ENCODE measurements around the gene MAGI1.
"Not testable (repeated sequence)": the region's sequence is repeated elsewhere in the genome, so short reads cannot be mapped to it uniquely, and the experiment has no call there.

The MAGI1 gene

GRCh38 chr3:65904016-65904415 is 134.7 kb downstream of the MAGI1 start:
- no peak for DNase-seq (ENCODE audit: low spot score)

GRCh38 chr3:65902304-65902793 is 136.4 kb downstream of the MAGI1 start:
- no peak for DNase-seq (ENCODE audit: low spot score)

- no peak for DNase-seq (ENCODE audit: low spot score)
Measured at GRCh38 chr3:65901226-65901625, 137.5 kb downstream of the MAGI1 start.

GRCh38 chr3:65899226-65899625 is 139.5 kb downstream of the MAGI1 start:
- no peak for DNase-seq (ENCODE audit: low spot score)

- DNase-seq (ENCODE audit: low spot score) = no peak
Measured at GRCh38 chr3:65897766-65898165, 141.0 kb downstream of the MAGI1 start.

- no peak for DNase-seq (ENCODE audit: low spot score)
Measured at GRCh38 chr3:65896321-65896720, 142.4 kb downstream of the MAGI1 start.

- DNase-seq (ENCODE audit: low spot score) = no peak
Measured at GRCh38 chr3:65894679-65895453, 143.9 kb downstream of the MAGI1 start.

GRCh38 chr3:65894126-65894525 is 144.6 kb downstream of the MAGI1 start:
- DNase-seq (ENCODE audit: low spot score) = no peak

- DNase-seq (ENCODE audit: low spot score) = no peak
Measured at GRCh38 chr3:65893631-65894030, 145.1 kb downstream of the MAGI1 start.

- not testable (repeated sequence) for DNase-seq (ENCODE audit: low spot score)
Measured at GRCh38 chr3:65891477-65891876, 147.2 kb downstream of the MAGI1 start.

GRCh38 chr3:65890328-65890727 is 148.4 kb downstream of the MAGI1 start:
- no peak for DNase-seq (ENCODE audit: low spot score)

GRCh38 chr3:65889707-65890099 is 149.0 kb downstream of the MAGI1 start:
- DNase-seq (ENCODE audit: low spot score) = no peak

- DNase-seq (ENCODE audit: low spot score) = peak; percentile 33
Measured at GRCh38 chr3:65888980-65889706, 149.6 kb downstream of the MAGI1 start.

- DNase-seq (ENCODE audit: low spot score) = no peak
Measured at GRCh38 chr3:65888196-65888595, 150.5 kb downstream of the MAGI1 start.

- DNase-seq (ENCODE audit: low spot score) = no peak
Measured at GRCh38 chr3:65886391-65886790, 152.3 kb downstream of the MAGI1 start.

GRCh38 chr3:65884071-65884470 is 154.6 kb downstream of the MAGI1 start:
- DNase-seq (ENCODE audit: low spot score) = no peak

- no peak for DNase-seq (ENCODE audit: low spot score)
Measured at GRCh38 chr3:65883613-65884012, 155.1 kb downstream of the MAGI1 start.

GRCh38 chr3:65880350-65880749 is 158.4 kb downstream of the MAGI1 start:
- no peak for DNase-seq (ENCODE audit: low spot score)

GRCh38 chr3:65879372-65879771 is 159.3 kb downstream of the MAGI1 start:
- no peak for DNase-seq (ENCODE audit: low spot score)

GRCh38 chr3:65878831-65879230 is 159.9 kb downstream of the MAGI1 start:
- DNase-seq (ENCODE audit: low spot score) = no peak

GRCh38 chr3:65877160-65877559 is 161.6 kb downstream of the MAGI1 start:
- DNase-seq (ENCODE audit: low spot score) = no peak

- DNase-seq (ENCODE audit: low spot score) = no peak
Measured at GRCh38 chr3:65876028-65876420, 162.7 kb downstream of the MAGI1 start.

GRCh38 chr3:65875393-65876027 is 163.2 kb downstream of the MAGI1 start:
- no peak for DNase-seq (ENCODE audit: low spot score)

All from Ammon's horn (tissue), 1 donor.